ENCODE measurements around the gene LRRC14B. TPM values are rescaled to one million over a fixed set of nuclear protein-coding genes. Genes with fewer than 3 reads are reported as not detected.
"Not testable (repeated sequence)": the region's sequence is repeated elsewhere in the genome, so short reads cannot be mapped to it uniquely, and the experiment has no call there.

The LRRC14B gene
- total and polyA plus RNA-seq, 3 donors from 2014 or later = 0.33 to 0.94 (median 0.93) TPM

DNA sequence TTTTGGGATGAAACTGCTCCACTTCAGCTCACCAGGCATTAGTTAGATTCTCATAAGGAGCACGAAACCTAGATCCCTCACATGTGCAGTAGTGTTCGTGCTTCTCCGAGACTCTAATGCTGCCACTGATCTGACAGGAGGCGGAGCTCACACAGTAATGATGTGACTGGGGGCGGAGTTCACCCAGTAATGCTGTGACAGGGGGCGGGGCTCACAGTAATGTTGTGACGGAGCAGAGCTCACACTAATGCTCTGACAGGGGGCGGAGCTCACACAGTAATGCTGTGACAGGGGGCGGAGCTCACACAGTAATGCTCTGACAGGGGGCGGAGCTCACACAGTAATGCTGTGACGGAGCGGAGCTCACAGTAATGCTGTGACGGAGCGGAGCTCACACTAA, 27.1 kb upstream of the LRRC14B start:
- DNase-seq = no peak
- intact Hi-C loops (cut with DNase I; ENCODE audit: low total_unique reads) = no loop called here

DNA sequence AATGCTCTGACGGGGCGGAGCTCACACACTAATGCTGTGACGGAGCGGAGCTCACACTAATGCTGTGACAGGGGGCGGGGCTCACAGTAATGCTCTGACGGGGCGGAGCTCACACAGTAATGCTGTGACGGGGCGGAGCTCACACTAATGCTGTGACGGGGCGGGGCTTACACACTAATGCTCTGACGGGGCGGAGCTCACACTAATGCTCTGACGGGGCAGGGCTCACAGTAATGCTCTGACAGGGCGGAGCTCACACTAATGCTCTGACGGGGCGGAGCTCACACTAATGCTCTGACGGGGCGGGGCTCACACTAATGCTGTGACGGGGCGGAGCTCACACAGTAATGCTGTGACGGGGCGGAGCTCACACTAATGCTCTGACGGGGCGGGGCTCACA, 26.5 kb upstream of the LRRC14B start:
- H3K4me1 ChIP-seq; H3K9me3 ChIP-seq; H3K36me3 ChIP-seq (ENCODE audit: low read depth, missing control alignments); DNase-seq; H3K27ac ChIP-seq; H3K27me3 ChIP-seq; H3K4me3 ChIP-seq; intact Hi-C loops (cut with DNase I; ENCODE audit: low total_unique reads): not testable (repeated sequence)
- 79 to 91% methylated on average over 7 to 24 of the region's 25 CpGs for WGBS, 2 donors

More for the DNA sequence above, 27.1 kb upstream of the LRRC14B start:
- WGBS, 2 donors = 77 to 86% methylated on average over 12 to 14 of the region's 14 CpGs
- Histone ChIP-seq H3K4me1 (no peaks in the 10 kb centered on the region), H3K27me3 (no peaks in the 10 kb centered on the region), H3K36me3 (ENCODE audit: low read depth, missing control alignments) (no peaks in the 10 kb centered on the region), H3K9me3 (no peaks in the 10 kb centered on the region), H3K27ac (no peak overlapping the region), H3K4me3 (no peak overlapping the region)
- TF ChIP-seq, protein P1, sequence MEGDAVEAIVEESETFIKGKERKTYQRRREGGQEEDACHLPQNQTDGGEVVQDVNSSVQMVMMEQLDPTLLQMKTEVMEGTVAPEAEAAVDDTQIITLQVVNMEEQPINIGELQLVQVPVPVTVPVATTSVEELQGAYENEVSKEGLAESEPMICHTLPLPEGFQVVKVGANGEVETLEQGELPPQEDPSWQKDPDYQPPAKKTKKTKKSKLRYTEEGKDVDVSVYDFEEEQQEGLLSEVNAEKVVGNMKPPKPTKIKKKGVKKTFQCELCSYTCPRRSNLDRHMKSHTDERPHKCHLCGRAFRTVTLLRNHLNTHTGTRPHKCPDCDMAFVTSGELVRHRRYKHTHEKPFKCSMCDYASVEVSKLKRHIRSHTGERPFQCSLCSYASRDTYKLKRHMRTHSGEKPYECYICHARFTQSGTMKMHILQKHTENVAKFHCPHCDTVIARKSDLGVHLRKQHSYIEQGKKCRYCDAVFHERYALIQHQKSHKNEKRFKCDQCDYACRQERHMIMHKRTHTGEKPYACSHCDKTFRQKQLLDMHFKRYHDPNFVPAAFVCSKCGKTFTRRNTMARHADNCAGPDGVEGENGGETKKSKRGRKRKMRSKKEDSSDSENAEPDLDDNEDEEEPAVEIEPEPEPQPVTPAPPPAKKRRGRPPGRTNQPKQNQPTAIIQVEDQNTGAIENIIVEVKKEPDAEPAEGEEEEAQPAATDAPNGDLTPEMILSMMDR (IDR thresholded peaks at IDR 0.05) = no peak
- TF ChIP-seq POLR2A (IDR thresholded peaks at IDR 0.05) = no peak

DNA sequence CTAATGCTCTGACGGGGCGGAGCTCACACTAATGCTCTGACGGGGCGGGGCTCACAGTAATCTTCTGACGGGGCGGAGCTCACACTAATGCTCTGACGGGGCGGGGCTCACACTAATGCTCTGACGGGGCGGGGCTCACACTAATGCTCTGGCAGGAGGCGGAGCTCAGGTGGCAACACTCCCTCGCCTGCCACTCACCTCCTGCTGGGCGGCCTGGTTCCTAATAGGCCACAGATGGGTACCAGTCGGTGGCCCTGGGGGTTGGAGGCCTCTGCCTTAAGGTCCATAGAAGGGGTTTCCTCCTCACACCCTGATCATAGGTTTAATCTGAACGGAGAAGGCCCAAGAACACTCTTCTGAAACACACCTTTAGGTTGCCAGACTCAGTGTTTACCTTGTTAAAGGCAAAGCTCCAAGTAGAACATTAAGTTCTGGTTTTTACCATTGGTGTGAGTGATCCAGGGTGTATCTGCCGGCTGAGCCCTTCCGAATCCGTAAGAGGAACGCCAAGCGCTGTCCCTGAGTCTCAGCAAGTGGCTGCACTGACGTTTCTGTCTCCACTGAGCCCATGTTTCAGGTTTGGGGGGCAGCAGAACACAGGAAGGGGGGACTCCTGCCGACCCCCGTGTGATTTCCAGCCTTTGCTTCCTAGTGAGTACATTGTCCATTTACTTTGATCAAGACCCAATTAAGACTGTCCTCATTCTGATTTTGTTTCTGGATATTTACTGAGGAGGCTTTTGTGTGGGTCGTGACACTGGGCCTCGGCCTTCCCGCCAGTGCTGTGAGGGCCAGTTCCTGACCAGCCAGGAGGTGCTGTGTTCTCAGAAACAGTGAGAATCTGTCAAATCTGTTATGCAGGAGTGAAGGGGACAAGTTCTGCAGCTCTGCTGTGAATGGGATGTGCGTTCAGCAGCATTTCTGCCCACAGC, 24.6 kb upstream of the LRRC14B start:
- TF ChIP-seq, protein P1 (IDR thresholded peaks at IDR 0.05) = no peak
- no peak for TF ChIP-seq POLR2A (IDR thresholded peaks at IDR 0.05)
- DNase-seq = no peak
- Histone ChIP-seq H3K4me1 (peaks cover 11% of the 10 kb centered on the region), H3K27ac (no peak overlapping the region), H3K4me3 (no peak overlapping the region), H3K36me3 (ENCODE audit: low read depth, missing control alignments) (no peaks in the 10 kb centered on the region), H3K9me3 (no peaks in the 10 kb centered on the region), H3K27me3 (no peaks in the 10 kb centered on the region)
- intact Hi-C loops (cut with DNase I; ENCODE audit: low total_unique reads) = no loop called here
- 71 to 88% methylated on average over 16 to 17 of the region's 27 CpGs for WGBS, 2 donors

DNA sequence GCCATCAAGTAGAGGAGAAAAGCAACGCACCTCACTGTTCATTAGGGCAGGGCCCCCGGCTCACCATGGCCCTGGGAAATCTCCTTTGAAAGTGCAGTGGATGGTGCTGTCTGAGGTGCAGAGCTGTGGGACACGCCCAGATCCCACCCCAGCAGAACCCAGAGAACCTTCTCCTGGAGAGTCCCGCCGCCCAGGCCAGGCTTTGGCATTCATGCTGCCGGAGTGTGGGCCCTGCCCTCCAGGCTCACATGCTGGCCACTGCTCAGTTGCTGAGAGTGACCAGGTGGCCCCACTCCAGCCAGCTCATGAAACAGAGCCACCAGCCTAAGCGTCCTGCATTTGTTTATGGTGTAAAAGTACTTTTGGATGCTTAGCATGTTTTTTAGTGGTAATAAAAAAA, 23.8 kb upstream of the LRRC14B start:
- TF ChIP-seq, protein P1 (IDR thresholded peaks at IDR 0.05) = no peak
- no peak for TF ChIP-seq POLR2A (IDR thresholded peaks at IDR 0.05)
- Histone ChIP-seq H3K4me1 (peaks cover 11% of the 10 kb centered on the region), H3K27ac (no peak overlapping the region), H3K4me3 (no peak overlapping the region), H3K36me3 (ENCODE audit: low read depth, missing control alignments) (no peaks in the 10 kb centered on the region), H3K9me3 (no peaks in the 10 kb centered on the region), H3K27me3 (no peaks in the 10 kb centered on the region)
- DNase-seq = no peak
- intact Hi-C loops (cut with DNase I; ENCODE audit: low total_unique reads) = no loop called here
- 93 to 94% methylated on average over 7 of the region's 7 CpGs for WGBS, 2 donors

DNA sequence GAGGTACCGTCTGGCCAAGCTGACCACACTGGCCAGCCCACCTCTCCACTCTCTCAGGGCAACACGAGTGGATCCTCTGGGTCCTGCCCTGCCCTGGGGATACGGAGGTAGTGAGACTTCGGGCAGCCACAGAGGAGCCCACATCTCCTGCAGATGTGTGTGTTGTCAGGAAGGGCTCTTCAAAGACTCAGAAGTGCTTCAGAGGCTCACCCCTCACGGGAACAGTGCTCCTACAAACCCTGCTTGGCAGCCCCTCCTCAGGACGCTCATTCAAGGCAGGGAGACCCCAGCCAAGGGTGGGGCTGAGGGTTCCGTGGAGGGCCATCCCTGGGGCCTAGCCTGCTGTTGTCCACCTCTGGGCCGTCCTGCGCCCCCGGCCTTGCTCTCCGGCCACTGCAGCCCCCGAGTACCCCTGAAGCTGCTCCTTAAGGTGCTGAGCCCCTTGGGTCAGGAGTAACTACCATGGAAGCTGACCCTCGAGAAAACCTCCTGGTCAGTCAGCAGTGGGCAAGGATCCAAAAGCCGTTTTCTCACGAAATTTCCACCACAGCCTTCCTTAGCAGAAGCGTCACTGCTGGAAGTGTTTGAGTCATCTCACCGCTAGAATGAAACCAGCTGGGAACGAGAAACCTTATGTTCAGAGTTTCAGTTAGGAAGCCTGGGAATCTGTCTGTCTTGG, 23.2 kb upstream of the LRRC14B start:
- Histone ChIP-seq H3K4me1 (peaks cover 11% of the 10 kb centered on the region), H3K4me3 (no peak overlapping the region), H3K36me3 (ENCODE audit: low read depth, missing control alignments) (no peaks in the 10 kb centered on the region), H3K9me3 (no peaks in the 10 kb centered on the region), H3K27ac (no peak overlapping the region), H3K27me3 (no peaks in the 10 kb centered on the region)
- intact Hi-C loops (cut with DNase I; ENCODE audit: low total_unique reads) = no loop called here
- TF ChIP-seq, protein P1 (IDR thresholded peaks at IDR 0.05) = no peak
- no peak for TF ChIP-seq POLR2A (IDR thresholded peaks at IDR 0.05)
- 82 to 84% methylated on average over 17 to 18 of the region's 18 CpGs for WGBS, 2 donors
- DNase-seq = no peak

Measured in testis (tissue), 3 donors.